ENCODE measurements around the gene PAIP2B. TPM values are rescaled to one million over a fixed set of nuclear protein-coding genes. Genes with fewer than 3 reads are reported as not detected.

Gene PAIP2B
- total RNA-seq, 1 experiment from 2014 or later = 1.4 TPM

GRCh38 chr2:71244302-71244660 is 17.4 kb upstream of the PAIP2B start:
- CTCF ChIA-PET = no interaction called here
- Histone ChIP-seq H3K4me1 (ENCODE audit: control insufficient read depth, insufficient read depth, low read length) (no peaks in the 10 kb centered on the region), H3K4me3 (ENCODE audit: low read depth in 2 of 2, low read length in 2 of 2) (no peak overlapping the region), H3K36me3 (ENCODE audit: control insufficient read depth, insufficient read depth, low read length) (no peaks in the 10 kb centered on the region), H3K27me3 (ENCODE audit: control insufficient read depth, insufficient read depth, low read length) (peaks cover 15% of the 10 kb centered on the region), H3K27ac (ENCODE audit: low read length) (no peak overlapping the region), H3K9me3 (ENCODE audit: control insufficient read depth, insufficient read depth, low read depth, low read length) (no peaks in the 10 kb centered on the region)
- TF ChIP-seq SIN3A (IDR thresholded peaks at IDR 0.05; ENCODE audit: borderline replicate concordance, insufficient read depth, low read depth, low read length) (no peak), REST (IDR thresholded peaks at IDR 0.05; ENCODE audit: insufficient read depth in 1 of 2, low read depth in 2 of 2, low read length in 1 of 2) (no peak), POLR2AphosphoS5 (IDR thresholded peaks at IDR 0.05; ENCODE audit: low read depth, low read length) (no peak), CTCF (IDR thresholded peaks at IDR 0.05) (no peak), TCF7L2 (IDR thresholded peaks at IDR 0.05; ENCODE audit: low read depth, low read length) (no peak)
- POLR2A ChIA-PET = no interaction called here
- intact Hi-C loops (cut with micrococcal nuclease; ENCODE audit: unreplicated experiment) = no loop called here
- ATAC-seq (no peak), DNase-seq (ENCODE audit: low read depth, low spot score) (no peak)
- BruUV-seq (replicated peaks) = no TSS peak
- in situ Hi-C loops (cut with HindIII; ENCODE audit: low pct_unique_long_range_greater_than_20kb, low sequenced_read_pairs) = no loop called here

GRCh38 chr2:71243634-71244301 is 16.9 kb upstream of the PAIP2B start:
- intact Hi-C loops (cut with micrococcal nuclease; ENCODE audit: unreplicated experiment) (no loop called here), in situ Hi-C loops (cut with HindIII; ENCODE audit: low pct_unique_long_range_greater_than_20kb, low sequenced_read_pairs) (no loop called here)
- TF ChIP-seq REST (IDR thresholded peaks at IDR 0.05; ENCODE audit: insufficient read depth in 1 of 2, low read depth in 2 of 2, low read length in 1 of 2) (no peak), TCF7L2 (IDR thresholded peaks at IDR 0.05; ENCODE audit: low read depth, low read length) (no peak), POLR2AphosphoS5 (IDR thresholded peaks at IDR 0.05; ENCODE audit: low read depth, low read length) (no peak), SIN3A (IDR thresholded peaks at IDR 0.05; ENCODE audit: borderline replicate concordance, insufficient read depth, low read depth, low read length) (no peak), CTCF (IDR thresholded peaks at IDR 0.05) (no peak)
- ATAC-seq = no peak
- Histone ChIP-seq H3K27ac (ENCODE audit: low read length) (no peak overlapping the region), H3K27me3 (ENCODE audit: control insufficient read depth, insufficient read depth, low read length) (peaks cover 15% of the 10 kb centered on the region), H3K36me3 (ENCODE audit: control insufficient read depth, insufficient read depth, low read length) (no peaks in the 10 kb centered on the region), H3K9me3 (ENCODE audit: control insufficient read depth, insufficient read depth, low read depth, low read length) (no peaks in the 10 kb centered on the region), H3K4me1 (ENCODE audit: control insufficient read depth, insufficient read depth, low read length) (no peaks in the 10 kb centered on the region), H3K4me3 (ENCODE audit: low read depth in 2 of 2, low read length in 2 of 2) (no peak overlapping the region)
- CTCF ChIA-PET = no interaction called here
- no TSS peak for BruUV-seq (replicated peaks)
- POLR2A ChIA-PET = no interaction called here
- DNase-seq (ENCODE audit: low read depth, low spot score) = no peak

All from Panc1 (cell line).